HG03378 (cell line): ENCODE measurements around the gene GAPVD1.
"Not testable (repeated sequence)": the region's sequence is repeated elsewhere in the genome, so short reads cannot be mapped to it uniquely, and the experiment has no call there.

ENCODE experiments used
- ATAC-seq: cut with Tn5 transposase; IDR thresholded peaks from one replicate; pipeline ENCODE4 v1.9.1; 2021; ENCODE audit warnings: mild to moderate bottlenecking, moderate library complexity; ENCODE audit not compliant: unreplicated experiment

The GAPVD1 gene

GRCh38 chr9:125261501-125262293 lies at the start of gene GAPVD1:
Gene GAPVD1 (plus strand): TSS chr9:125261826. CDS start chr9:125298922, 37,096 bp downstream.
- ATAC-seq, result peak; percentile 76

GRCh38 chr9:125214186-125214585 lies 47.4 kb upstream of the GAPVD1 start:
- no peak for ATAC-seq

GRCh38 chr9:125218621-125219020 lies 43.0 kb upstream of the GAPVD1 start:
- no peak for ATAC-seq

- not testable (repeated sequence) for ATAC-seq
Measured at GRCh38 chr9:125224858-125225257, 36.8 kb upstream of the GAPVD1 start.

GRCh38 chr9:125227761-125228160 lies 33.9 kb upstream of the GAPVD1 start:
- no peak for ATAC-seq

GRCh38 chr9:125233678-125234077 lies 27.9 kb upstream of the GAPVD1 start:
- ATAC-seq, result no peak

- ATAC-seq, result not testable (repeated sequence)
Measured at GRCh38 chr9:125234099-125234498, 27.5 kb upstream of the GAPVD1 start.

- no peak for ATAC-seq
Measured at GRCh38 chr9:125235804-125236519, 25.7 kb upstream of the GAPVD1 start.

- not testable (repeated sequence) for ATAC-seq
Measured at GRCh38 chr9:125236520-125237159, 25.0 kb upstream of the GAPVD1 start.

- ATAC-seq, result no peak
Measured at GRCh38 chr9:125238127-125238914, 23.3 kb upstream of the GAPVD1 start.

- no peak for ATAC-seq
Measured at GRCh38 chr9:125238915-125239446, 22.6 kb upstream of the GAPVD1 start.

- ATAC-seq, result no peak
Measured at GRCh38 chr9:125239631-125240597, 21.7 kb upstream of the GAPVD1 start.

GRCh38 chr9:125240649-125240999 lies 21.0 kb upstream of the GAPVD1 start:
- ATAC-seq, result no peak

- peak; percentile 90 for ATAC-seq
Measured at GRCh38 chr9:125241000-125241862, 20.4 kb upstream of the GAPVD1 start, which contains the start of gene HSPA5. Gene HSPA5 (minus strand): TSS chr9:125241343. CDS start chr9:125241126, 217 bp downstream.

- ATAC-seq, result no peak
Measured at GRCh38 chr9:125241863-125242739, 19.5 kb upstream of the GAPVD1 start.

GRCh38 chr9:125243792-125244260 lies 17.8 kb upstream of the GAPVD1 start:
- no peak for ATAC-seq

GRCh38 chr9:125246261-125246667 lies 15.4 kb upstream of the GAPVD1 start:
- ATAC-seq, result no peak
